Mesenteric fat pad (tissue), 1 donor: ENCODE measurements around the gene CDHR2. TPM values are rescaled to one million over a fixed set of nuclear protein-coding genes. Genes with fewer than 3 reads are reported as not detected.

ENCODE experiments used
- DNase-seq: peaks from one replicate; pipeline ENCODE4 v3.0.0-alpha.2; 2020; ENCODE audit warnings: low spot score
- total RNA-seq: library from RNA; stranded (reverse); fragmentation: NEBNext Ultra II Directional; extraction: Animal tissue kit (Norgen Biotek cat#: 25700); gene quantifications from one replicate; pipeline ENCODE4 v1.2.1, GENCODE V29; 2021
- donor health status: DM: yes; HTN: yes; CAD: no.

Gene CDHR2
- total RNA-seq, 1 donor from 2014 or later = 0.45 TPM

- DNase-seq = no peak
Observed at GRCh38 chr5:176527246-176528222, 21.6 kb upstream of the CDHR2 start.

GRCh38 chr5:176528301-176528700 is 20.8 kb upstream of the CDHR2 start:
- DNase-seq = no peak

GRCh38 chr5:176528761-176529115 is 20.4 kb upstream of the CDHR2 start:
- DNase-seq = no peak

- DNase-seq = no peak
Observed at GRCh38 chr5:176529116-176529740, 19.9 kb upstream of the CDHR2 start.

GRCh38 chr5:176529741-176530141 is 19.4 kb upstream of the CDHR2 start:
- no peak for DNase-seq

- no peak for DNase-seq
Observed at GRCh38 chr5:176530393-176530982, 18.7 kb upstream of the CDHR2 start.

- no peak for DNase-seq
Observed at GRCh38 chr5:176530983-176531901, 17.9 kb upstream of the CDHR2 start.

- DNase-seq = no peak
Observed at GRCh38 chr5:176531902-176532493, 17.1 kb upstream of the CDHR2 start.

GRCh38 chr5:176532795-176533194 is 16.3 kb upstream of the CDHR2 start:
- no peak for DNase-seq

- no peak for DNase-seq
Observed at GRCh38 chr5:176533390-176533789, 15.8 kb upstream of the CDHR2 start.

- DNase-seq = no peak
Observed at GRCh38 chr5:176533894-176534611, 15.1 kb upstream of the CDHR2 start.

- no peak for DNase-seq
Observed at GRCh38 chr5:176534640-176535039, 14.5 kb upstream of the CDHR2 start.

GRCh38 chr5:176535101-176535663 is 14.0 kb upstream of the CDHR2 start:
- DNase-seq = no peak

GRCh38 chr5:176535664-176536131 is 13.4 kb upstream of the CDHR2 start:
- no peak for DNase-seq

GRCh38 chr5:176536132-176536901 is 12.8 kb upstream of the CDHR2 start:
- peak; percentile 93 for DNase-seq

- DNase-seq = peak; percentile 99
Observed at GRCh38 chr5:176536902-176537553, 12.1 kb upstream of the CDHR2 start, which contains the start of gene RNF44. TSS of gene RNF44 (minus strand) at chr5:176537402. CDS start at chr5:176532472, 4,930 bp downstream.

- peak; percentile 99 for DNase-seq
Observed at GRCh38 chr5:176537554-176538229, 11.4 kb upstream of the CDHR2 start.
